ENCODE measurements around the gene SLC35F3. TPM values are rescaled to one million over a fixed set of nuclear protein-coding genes. Genes with fewer than 3 reads are reported as not detected.

SLC35F3 gene
- total RNA-seq, 1 experiment from 2014 or later: 19.1 TPM

- Histone ChIP-seq H3K4me3 (ENCODE audit: low read depth in 2 of 2, low read length in 2 of 2) (no peak overlapping the region), H3K9me3 (ENCODE audit: control insufficient read depth, insufficient read depth, low read depth, low read length) (no peaks in the 10 kb centered on the region), H3K36me3 (ENCODE audit: control insufficient read depth, insufficient read depth, low read length) (no peaks in the 10 kb centered on the region; the same call in 1 of the 2 replicates), H3K27ac (ENCODE audit: low read length) (no peak overlapping the region), H3K27me3 (ENCODE audit: control insufficient read depth, insufficient read depth, low read length) (no peaks in the 10 kb centered on the region), H3K4me1 (ENCODE audit: control insufficient read depth, insufficient read depth, low read length) (no peaks in the 10 kb centered on the region; the same call in 1 of the 2 replicates)
- no peak for DNase-seq (ENCODE audit: low read depth, low spot score)
- TF ChIP-seq CTCF (IDR thresholded peaks at IDR 0.05) (no peak), REST (IDR thresholded peaks at IDR 0.05; ENCODE audit: insufficient read depth in 1 of 2, low read depth in 2 of 2, low read length in 1 of 2) (no peak), POLR2AphosphoS5 (IDR thresholded peaks at IDR 0.05; ENCODE audit: low read depth, low read length) (no peak), SIN3A (IDR thresholded peaks at IDR 0.05; ENCODE audit: borderline replicate concordance, insufficient read depth, low read depth, low read length) (no peak), TCF7L2 (IDR thresholded peaks at IDR 0.05; ENCODE audit: low read depth, low read length) (no peak)
- POLR2A ChIA-PET: no interaction called here
- CTCF ChIA-PET: no interaction called here
- no peak for ATAC-seq
- in situ Hi-C loops (cut with HindIII; ENCODE audit: low pct_unique_long_range_greater_than_20kb, low sequenced_read_pairs): no loop called here
- intact Hi-C loops (cut with micrococcal nuclease; ENCODE audit: unreplicated experiment): no loop called here
- BruUV-seq (replicated peaks): no TSS peak
These were observed 369.5 kb downstream of the SLC35F3 start for GRCh38 chr1:234273981-234274380.

- no peak overlapping the region for H3K4me3 ChIP-seq (ENCODE audit: low read depth in 2 of 2, low read length in 2 of 2)
- no peaks in the 10 kb centered on the region for H3K9me3 ChIP-seq (ENCODE audit: control insufficient read depth, insufficient read depth, low read depth, low read length)
- no peak overlapping the region for H3K27ac ChIP-seq (ENCODE audit: low read length)
- BruUV-seq (replicated peaks): no TSS peak
- no peaks in the 10 kb centered on the region; the same call in 1 of the 2 replicates for H3K36me3 ChIP-seq (ENCODE audit: control insufficient read depth, insufficient read depth, low read length)
- ATAC-seq (no peak), DNase-seq (ENCODE audit: low read depth, low spot score) (no peak)
- in situ Hi-C loops (cut with HindIII; ENCODE audit: low pct_unique_long_range_greater_than_20kb, low sequenced_read_pairs): no loop called here
- no peaks in the 10 kb centered on the region for H3K4me1 ChIP-seq (ENCODE audit: control insufficient read depth, insufficient read depth, low read length)
- TF ChIP-seq POLR2AphosphoS5 (IDR thresholded peaks at IDR 0.05; ENCODE audit: low read depth, low read length): no peak
- no peak for TF ChIP-seq TCF7L2 (IDR thresholded peaks at IDR 0.05; ENCODE audit: low read depth, low read length)
- no peak for TF ChIP-seq CTCF (IDR thresholded peaks at IDR 0.05)
- no peak for TF ChIP-seq SIN3A (IDR thresholded peaks at IDR 0.05; ENCODE audit: borderline replicate concordance, insufficient read depth, low read depth, low read length)
- TF ChIP-seq REST (IDR thresholded peaks at IDR 0.05; ENCODE audit: insufficient read depth in 1 of 2, low read depth in 2 of 2, low read length in 1 of 2): no peak
- POLR2A ChIA-PET: interaction anchor here (0.5 kb wide), 1 partner anchor 10 kb away, joined by 3 read pairs; no protein-coding TSS in a partner anchor
- CTCF ChIA-PET: no interaction called here
- intact Hi-C loops (cut with micrococcal nuclease; ENCODE audit: unreplicated experiment): no loop called here
- no peaks in the 10 kb centered on the region for H3K27me3 ChIP-seq (ENCODE audit: control insufficient read depth, insufficient read depth, low read length)
These were observed 371.8 kb downstream of the SLC35F3 start for GRCh38 chr1:234276151-234276788.
